GM19452 (cell line): ENCODE data around the gene GTF3C1.

Source experiments
- ATAC-seq: cut with Tn5 transposase; IDR thresholded peaks from one replicate; pipeline ENCODE4 v1.9.1; 2021; ENCODE audit not compliant: unreplicated experiment

Gene GTF3C1

DNA sequence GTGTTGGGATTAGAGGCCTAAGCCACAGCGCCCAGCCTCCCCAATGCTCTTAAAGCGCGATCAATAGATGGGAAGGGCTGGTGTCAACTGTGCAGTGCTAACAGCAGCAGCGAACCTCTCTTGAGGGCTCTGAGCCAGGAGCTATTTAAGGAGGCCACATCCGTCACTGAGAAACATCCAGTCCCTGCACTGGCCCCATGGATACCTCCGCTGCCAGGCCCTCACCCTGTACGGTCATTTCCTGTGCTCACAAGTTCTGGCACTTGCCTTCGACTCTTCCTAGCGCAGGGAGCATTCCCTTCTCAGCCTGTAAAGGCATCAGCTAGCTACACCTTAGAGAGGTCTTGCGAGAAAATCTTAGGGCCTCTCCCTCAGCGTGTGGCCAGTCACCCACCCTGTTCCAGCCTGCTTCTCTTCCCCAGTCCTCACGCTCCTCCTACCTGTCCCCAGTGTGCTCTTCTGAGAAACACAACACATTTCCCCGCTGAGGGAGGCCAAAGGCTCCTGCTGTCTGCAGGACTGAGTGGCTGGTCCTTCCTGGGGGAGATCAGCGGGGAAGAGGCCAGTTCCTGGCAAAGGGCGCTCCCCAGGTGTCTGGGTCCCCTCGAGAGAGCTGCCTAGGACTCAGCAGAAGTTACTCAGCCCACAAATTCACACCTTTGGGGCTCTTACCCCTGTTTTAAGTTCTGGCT is 28.6 kb downstream of the GTF3C1 start:
- no peak for ATAC-seq

DNA sequence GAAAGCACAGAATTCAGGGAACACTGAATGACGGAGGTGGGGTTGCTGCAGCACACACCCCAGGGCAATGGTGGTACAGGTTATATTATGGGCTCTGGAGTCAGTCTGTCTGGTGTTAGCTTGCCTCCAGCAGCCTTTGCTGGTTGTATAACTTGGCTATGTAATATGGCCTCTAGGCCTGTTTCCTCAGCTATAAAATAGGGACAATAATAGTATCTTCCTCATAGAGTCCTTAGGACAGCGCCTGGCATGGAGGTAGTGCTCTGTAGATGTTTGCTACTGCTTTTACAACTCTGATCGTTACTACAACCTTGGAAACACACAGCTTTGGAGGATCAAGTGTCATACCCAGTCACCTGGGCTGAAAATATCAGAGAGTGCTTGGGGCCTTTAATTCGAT is 31.5 kb downstream of the GTF3C1 start:
- ATAC-seq, result no peak

GRCh38 chr16:27517664-27518063 is 32.0 kb downstream of the GTF3C1 start:
- no peak for ATAC-seq

DNA sequence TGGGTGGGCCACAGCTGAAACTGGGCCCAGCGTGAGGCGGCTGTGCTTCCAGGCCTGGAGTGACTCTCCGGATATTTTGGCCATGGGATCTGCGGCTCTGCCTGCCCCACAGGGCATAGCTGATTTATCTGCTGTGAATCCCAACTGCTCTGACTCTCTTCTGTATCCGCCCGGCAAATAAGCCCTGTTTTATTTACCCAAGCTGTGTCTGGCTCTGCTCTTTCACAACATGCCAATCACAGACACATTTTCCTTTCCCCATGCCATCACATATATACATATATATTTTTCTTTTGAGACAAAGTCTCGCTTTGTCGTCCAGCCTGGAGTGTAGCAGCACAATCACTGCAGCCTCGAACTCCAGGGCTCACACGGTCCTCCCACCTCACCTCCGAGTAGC is 33.3 kb downstream of the GTF3C1 start:
- ATAC-seq, result no peak

DNA sequence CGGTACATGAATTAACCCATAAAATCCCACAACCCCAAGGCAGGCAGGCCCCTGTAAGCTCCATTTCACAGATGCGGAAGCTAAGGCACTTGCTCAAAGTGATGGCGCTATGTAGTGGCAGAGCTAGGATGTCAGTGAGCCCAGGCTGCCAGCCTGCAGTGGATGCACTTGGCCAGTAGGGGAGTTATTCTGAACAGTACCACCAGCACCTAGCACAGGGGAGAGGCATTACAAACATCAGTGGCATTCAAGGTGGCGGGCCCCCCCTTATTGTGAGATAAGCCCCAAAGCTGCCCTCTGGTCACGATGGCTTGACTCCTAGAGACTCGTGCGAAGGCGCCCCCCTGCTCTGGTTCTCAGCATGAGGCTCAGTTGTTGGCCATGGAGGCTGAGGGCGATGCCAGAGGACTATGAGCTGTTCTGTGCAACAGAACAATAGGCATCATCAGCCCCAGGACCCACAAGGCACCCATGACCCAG is 33.8 kb downstream of the GTF3C1 start:
- no peak for ATAC-seq

- ATAC-seq, result no peak
Observed at GRCh38 chr16:27514806-27515205, 34.9 kb downstream of the GTF3C1 start.

DNA sequence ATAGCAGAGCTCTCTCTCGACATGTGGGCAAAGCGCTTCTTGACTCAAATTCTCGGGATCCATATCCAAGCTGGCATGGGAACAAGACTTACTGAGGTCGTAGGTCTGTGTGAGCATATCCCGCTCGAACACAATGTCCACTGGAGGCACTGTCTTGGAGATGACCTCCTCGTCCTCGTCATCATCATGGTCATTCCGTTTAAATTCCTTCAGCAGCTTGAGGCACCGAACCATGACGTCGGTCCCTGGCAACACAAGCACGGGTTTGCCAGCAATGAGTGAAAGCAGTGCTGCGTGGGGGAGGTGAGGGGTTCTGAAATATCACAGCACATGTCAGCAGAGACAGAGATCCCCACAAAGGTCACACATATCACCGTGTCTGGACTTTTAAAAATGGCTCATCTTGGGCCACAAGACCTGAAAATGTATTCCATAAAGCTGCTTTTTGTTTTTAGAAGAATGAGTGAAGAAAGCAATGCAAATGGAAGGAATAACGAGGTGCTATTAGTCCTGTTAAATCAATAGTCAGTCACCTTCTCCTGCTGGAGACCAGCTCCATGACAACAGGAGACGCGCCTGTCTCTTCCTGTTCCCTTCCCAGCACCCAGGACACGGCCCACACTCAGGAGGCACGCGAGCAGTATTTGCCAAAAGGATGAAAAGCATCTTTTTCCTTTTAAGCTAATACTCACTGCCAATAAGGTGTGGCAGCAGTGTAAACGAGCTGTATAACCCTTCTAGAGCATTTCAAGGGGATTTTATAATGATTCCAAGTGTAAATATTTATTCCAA is 37.9 kb downstream of the GTF3C1 start:
- no peak for ATAC-seq

DNA sequence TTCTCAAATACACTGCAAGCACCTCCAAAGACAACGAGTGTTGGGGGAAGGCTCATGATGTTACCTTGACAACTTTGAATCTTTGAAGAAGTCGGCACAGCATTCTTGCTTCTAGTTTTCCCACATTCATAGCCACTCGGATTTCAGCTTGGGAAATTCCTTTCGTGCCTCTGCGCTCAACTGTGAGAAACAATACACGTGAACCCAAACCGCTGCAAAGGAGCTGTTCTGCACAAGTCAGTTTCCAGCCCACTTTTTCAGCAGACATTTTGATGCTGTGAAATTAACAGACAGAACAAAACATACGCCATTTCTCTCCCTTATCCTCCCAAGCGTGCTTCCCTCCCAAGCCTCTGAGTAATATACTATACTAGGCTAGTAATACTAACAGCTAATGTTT is 41.2 kb downstream of the GTF3C1 start:
- no peak for ATAC-seq

DNA sequence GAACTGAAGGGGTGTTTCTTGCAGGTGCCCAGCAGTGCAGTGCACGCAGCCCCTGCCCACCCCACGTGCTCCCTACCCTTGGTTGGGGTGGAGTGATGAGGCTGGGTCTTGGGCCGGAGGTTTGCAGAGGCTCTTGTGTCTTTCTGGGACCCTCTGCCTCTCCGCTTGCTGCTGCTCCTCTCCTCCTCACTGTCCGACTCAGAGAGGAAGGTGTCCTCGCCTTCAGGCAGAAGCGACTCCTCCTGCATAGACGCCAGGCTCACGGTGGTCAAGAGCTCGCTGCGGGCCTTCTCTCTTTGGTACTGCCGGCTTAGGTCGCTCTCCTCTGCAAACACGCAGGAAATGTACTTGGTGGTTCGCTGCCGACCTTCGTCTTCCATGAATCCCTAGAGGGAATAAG is 42.9 kb downstream of the GTF3C1 start:
- ATAC-seq, result no peak

GRCh38 chr16:27505297-27506236 is 44.1 kb downstream of the GTF3C1 start:
- no peak for ATAC-seq

GRCh38 chr16:27503662-27504061 is 46.1 kb downstream of the GTF3C1 start:
- ATAC-seq, result no peak

- no peak for ATAC-seq
Observed at GRCh38 chr16:27500801-27501200, 48.9 kb downstream of the GTF3C1 start.

- ATAC-seq, result no peak
Observed at GRCh38 chr16:27499659-27500055, 50.1 kb downstream of the GTF3C1 start.

GRCh38 chr16:27498916-27499658 is 50.6 kb downstream of the GTF3C1 start:
- ATAC-seq, result no peak

DNA sequence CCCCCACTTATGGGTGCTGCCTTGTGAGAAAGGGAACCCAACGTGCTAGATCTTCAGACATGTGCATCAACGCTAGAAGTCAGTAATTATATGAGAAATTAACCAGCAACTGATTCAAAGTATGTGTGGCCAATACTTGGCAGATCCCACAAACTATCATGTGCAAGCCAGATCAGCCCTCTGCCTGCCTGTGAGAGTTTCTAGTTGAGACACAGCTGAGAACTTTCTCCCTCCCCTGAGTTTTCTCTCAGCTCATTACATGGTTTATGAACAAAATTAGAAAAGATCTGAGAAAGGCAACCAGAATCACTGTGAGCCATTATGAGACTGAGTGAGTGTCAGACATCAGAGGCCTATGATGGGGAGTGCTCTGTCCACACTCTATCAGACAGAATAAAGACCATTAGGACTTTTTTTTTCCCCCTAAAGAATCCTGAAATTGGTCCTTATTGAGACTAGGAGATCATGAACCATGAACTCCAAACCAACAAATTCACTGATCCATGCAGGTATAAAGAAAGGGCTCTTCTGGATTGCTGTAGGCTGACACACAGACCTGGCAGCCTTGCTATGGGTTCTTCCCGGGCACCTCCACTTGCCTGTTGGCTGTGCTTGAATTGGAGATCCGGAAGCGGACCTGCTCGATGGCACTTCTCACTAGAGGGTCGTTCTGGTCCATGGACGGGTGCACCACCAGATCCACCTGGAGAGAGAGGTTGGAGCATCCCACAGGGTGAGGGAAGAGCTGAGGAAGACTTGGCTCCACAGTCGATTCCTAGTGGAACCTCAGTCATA is 51.5 kb downstream of the GTF3C1 start:
- no peak for ATAC-seq

DNA sequence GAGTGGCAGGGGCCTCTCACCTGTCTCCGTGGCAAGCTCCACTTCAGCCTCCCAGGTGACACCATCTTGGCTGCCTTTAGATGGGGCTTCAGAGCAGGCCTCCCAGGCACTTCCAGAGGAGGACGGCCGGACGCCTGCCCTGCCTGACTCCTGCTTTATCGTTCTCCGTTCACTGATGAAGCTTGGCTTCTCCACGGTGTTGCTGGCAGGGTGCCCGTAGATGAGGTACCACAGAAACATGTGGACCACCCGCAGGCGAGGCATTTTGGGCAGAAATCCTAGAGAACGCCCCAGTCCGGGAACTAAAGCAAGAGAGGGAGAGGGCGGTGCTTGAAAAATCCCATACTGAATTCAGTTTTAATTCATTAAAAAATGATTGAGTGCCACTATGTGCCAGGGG is 54.5 kb downstream of the GTF3C1 start:
- no peak for ATAC-seq

DNA sequence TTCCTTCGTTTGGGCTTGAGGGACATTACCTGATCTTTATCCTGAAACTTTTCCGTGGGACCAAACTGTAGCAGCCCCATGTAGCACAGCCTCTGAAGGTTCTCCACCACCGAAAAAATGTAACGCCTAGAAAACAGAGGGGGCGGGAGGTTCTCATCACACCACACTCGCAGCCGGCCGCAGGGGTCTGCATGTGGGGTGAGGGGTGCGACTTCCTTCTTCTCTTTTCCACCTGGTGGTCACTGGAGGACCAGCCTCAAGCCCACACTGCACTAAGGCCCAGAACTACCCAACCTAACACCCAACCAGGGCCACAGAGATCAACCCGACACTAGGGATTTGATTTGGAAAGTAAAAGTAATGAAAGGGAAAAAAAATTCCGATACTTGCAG is 57.1 kb downstream of the GTF3C1 start:
- ATAC-seq, result no peak

DNA sequence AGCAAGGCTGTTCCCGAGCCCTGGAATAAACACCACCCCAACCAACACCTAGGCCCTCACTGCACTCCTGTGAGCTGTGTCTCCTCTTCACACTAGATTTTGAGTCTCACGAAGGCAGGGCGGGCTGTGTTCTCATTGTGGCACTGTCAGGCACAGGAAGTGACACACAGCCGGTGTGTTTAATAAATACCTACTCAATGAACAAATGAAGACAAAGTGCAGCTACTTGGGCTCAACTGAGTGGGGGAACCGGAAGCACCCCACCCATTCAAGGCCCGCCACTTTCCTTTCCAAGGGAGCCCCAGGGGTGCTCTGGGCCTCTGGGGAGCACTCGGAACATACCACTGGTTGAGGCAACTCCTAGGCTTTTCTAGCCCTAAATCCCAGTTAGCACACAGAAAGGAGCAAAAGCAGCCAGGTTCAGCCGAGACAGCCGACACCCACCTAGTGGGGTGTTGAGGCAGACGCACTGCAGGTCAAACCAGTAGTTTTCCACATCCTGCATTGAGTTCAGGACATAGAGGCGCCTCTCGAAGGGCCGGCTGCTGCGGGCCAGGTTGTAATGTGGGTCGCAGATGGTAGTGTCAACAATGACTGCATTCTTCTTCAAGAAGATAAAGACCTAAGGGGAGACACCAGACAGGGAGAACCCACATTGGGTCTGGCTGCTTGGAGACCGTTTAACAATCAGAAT is 57.7 kb downstream of the GTF3C1 start:
- ATAC-seq, result no peak

GRCh38 chr16:27489906-27490305 is 59.8 kb downstream of the GTF3C1 start:
- no peak for ATAC-seq
